Measurements from ENCODE around the gene KIAA2012.

The KIAA2012 gene

DNA sequence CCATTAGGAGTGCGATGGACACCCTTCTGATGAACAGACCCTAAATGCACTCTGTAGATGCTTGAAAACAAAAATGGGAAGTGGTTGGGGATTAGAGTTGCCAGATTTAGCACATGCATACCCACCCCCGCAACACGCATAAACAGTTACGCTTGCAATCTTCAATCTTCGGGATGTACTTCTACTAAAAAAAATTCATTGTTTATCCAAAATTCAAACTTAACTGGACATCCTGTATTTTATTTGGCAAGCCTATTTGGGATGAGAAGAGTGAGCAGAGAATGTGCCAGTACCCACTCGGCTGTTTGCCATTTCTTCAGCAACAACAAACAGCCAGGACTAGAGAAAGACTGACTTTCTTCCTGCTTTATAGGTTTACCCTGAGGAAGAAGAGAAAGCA, 18.4 kb downstream of the KIAA2012 start:
- DNase-seq: no peak

- DNase-seq: no peak
Observed at GRCh38 chr2:202094426-202094986, 21.5 kb downstream of the KIAA2012 start.

GRCh38 chr2:202095235-202095634, 22.2 kb downstream of the KIAA2012 start:
- DNase-seq: no peak

GRCh38 chr2:202096736-202097135, 23.7 kb downstream of the KIAA2012 start:
- no peak for DNase-seq

- no peak for DNase-seq
Observed at GRCh38 chr2:202098291-202098690, 25.2 kb downstream of the KIAA2012 start.

DNA sequence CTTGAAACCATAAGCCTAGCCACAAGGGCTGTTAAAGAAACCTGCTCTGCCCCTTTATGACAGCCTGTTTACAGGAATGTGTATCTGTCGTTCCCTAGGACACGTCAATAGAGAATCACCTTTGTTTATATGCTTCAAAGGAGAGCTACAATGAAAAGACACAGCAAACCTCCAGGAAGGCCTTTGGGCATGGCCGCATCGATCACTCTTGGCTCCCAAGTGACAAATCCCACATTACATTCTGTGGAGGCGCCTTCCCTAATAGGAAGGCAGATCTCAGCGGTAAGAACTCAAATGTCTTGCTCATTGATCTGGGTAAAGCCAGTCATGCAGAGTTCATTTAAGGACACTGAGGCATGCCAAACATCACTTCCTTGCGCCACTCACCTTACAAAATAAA, 26.5 kb downstream of the KIAA2012 start:
- DNase-seq: no peak

- no peak for DNase-seq
Observed at GRCh38 chr2:202100176-202100575, 27.1 kb downstream of the KIAA2012 start.

DNA sequence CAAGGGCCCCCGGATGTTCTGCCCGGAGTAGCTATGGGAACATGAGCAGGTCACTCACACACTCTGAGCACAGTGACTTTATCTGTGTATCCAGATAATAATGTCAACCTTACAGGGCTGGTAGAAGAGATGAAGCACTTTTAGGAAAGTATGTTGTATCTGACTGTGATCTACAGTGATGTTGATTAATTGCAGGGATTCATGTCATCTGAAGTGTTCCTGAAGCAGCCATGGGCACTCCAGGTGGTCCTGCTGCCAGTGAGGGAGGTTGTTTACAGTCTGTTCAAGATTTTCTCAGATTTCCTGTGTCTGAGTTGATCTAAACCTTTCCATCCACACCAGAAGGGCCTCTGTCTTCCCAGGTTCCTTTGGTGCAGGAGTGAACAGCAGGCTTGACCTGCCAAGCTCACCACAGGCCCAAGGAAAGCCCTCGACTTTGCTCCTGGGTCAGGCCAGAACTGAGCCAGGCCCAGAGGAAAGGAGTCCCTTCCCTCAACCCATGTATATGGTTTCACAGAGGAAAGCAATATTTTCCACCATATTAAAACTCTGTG, 28.0 kb downstream of the KIAA2012 start:
- no peak for DNase-seq

DNA sequence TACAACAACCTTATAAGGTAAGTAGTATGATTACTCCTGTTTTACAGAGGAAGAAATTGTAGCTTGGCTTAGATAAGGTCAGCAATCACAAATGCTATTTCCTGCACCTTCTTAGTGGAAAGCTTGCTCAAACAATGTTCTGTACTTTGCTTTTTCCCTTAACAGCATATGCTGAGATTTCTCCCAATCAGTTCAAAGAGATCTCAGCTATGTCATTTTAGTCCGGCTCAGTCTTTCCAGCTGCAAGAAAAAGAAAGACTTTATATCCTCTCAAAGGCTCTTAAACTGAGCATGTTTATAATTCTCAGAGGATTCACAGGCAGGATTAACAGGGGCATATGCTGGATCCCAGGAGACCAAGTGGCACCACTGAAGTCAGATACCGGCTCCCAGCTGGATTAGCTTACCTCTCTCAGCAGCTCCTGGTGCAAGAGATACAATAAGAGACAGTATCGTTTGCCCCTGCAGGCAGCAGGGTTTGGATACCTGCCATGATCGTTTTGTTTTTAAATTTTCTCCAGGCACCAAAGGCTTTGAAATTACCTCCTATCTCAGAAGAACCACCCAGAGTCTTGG, 29.5 kb downstream of the KIAA2012 start:
- no peak for DNase-seq

GRCh38 chr2:202104286-202104870, 31.3 kb downstream of the KIAA2012 start:
- DNase-seq: peak; percentile 77

GRCh38 chr2:202105025-202105424, 32.0 kb downstream of the KIAA2012 start:
- no peak for DNase-seq

- no peak for DNase-seq
Observed at GRCh38 chr2:202108345-202108744, 35.3 kb downstream of the KIAA2012 start.

DNA sequence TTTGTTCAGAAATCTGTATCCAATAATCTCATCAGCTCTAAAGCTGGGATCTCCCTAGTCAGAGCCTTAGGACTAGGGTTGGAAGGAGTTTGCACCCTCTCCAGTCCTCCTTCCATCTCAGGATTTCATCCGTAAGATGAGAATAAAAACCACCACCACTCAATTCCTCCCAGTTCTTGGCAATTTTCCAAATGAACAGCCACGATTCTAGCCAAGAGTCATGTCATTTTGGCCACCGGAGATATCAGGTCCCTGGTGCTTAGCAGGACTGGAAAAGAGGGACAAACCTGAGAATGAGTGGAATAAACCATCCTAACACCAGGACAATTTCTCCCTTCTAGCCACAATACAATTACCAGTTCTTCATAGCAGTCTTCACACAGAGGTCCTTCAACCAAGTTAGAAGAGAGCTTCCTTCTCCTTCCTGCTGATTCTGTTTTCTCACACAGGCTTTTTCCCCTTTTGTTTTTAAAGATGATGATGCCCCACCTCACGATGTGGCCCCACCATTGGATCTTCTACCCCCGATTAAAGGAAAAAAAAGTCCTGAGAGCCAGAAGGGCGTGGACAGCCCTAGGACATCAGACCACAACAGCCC, 36.2 kb downstream of the KIAA2012 start:
- DNase-seq: no peak

DNA sequence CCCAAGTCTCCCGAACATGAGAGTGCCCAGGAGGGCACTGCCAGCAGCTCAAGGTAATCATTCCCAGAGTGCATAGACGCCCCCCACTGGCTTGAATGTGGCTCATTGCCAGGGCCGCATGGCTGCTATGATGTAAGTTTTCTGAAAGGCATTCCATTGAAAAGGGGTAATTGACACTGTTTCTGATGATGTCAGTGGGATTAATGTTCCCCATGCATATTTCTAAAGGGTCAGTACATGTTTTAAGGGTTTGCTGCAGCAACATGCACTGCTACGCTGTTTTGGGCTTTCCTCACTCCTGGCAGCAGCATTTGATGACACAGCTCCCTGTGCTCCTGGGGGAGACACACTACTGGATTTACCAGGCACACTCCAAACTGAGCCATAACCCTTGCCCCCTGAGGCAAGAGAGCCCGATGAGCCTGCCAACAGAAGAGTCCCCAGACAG, 36.7 kb downstream of the KIAA2012 start:
- DNase-seq: no peak

DNA sequence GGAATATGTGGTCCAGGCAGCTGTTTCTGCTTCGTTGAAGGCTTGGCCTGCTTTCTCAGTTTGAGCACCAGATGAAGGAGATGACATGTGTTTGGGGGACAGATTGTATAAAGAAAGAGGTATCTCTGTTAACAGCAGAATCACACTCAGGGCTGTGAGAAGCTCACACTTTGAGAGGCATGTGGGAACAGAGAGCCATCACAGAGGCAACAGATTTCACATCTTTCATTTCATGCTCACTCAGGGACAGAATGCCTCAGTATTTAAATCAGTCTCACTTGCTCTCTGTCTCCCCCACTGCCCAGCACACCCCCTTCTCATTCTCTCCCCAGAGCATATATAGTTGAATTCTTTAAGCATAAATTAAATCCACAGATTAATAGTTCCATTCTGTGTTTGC, 37.4 kb downstream of the KIAA2012 start:
- DNase-seq: no peak

DNA sequence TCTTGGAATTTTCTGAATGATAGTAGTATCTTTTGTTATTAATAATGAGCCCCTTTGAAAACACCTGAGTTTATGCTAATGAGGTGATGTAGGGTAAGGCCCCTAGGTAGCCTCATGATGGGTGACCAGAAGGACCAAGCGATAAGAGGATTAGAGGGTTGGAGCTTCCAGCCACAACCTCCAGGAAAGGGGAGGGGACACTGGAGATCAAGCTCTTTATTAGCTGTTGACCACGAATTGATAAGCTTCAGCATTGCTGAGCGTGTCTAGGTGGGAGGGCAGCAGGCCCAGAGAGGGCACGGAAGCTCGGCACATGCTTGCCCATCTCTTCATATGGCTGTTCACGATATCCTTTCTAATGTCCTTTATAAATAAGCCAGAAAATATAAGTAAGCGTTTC, 39.0 kb downstream of the KIAA2012 start:
- DNase-seq: no peak

GRCh38 chr2:202113571-202114142, 40.6 kb downstream of the KIAA2012 start:
- no peak for DNase-seq

- no peak for DNase-seq
Observed at GRCh38 chr2:202114291-202114690, 41.2 kb downstream of the KIAA2012 start.

- no peak for DNase-seq
Observed at GRCh38 chr2:202114795-202115194, 41.7 kb downstream of the KIAA2012 start.

- no peak for DNase-seq
Observed at GRCh38 chr2:202115479-202115971, 42.5 kb downstream of the KIAA2012 start.

GRCh38 chr2:202116691-202117090, 43.6 kb downstream of the KIAA2012 start:
- DNase-seq: no peak

GRCh38 chr2:202118168-202118567, 45.1 kb downstream of the KIAA2012 start:
- DNase-seq: no peak

GRCh38 chr2:202120828-202121227, 47.8 kb downstream of the KIAA2012 start:
- no peak for DNase-seq
